ENCODE measurements around the gene PDE6G.
A peak's percentile ranks its signal among the peaks of the same experiment; 100 is the strongest.

The PDE6G gene

DNA sequence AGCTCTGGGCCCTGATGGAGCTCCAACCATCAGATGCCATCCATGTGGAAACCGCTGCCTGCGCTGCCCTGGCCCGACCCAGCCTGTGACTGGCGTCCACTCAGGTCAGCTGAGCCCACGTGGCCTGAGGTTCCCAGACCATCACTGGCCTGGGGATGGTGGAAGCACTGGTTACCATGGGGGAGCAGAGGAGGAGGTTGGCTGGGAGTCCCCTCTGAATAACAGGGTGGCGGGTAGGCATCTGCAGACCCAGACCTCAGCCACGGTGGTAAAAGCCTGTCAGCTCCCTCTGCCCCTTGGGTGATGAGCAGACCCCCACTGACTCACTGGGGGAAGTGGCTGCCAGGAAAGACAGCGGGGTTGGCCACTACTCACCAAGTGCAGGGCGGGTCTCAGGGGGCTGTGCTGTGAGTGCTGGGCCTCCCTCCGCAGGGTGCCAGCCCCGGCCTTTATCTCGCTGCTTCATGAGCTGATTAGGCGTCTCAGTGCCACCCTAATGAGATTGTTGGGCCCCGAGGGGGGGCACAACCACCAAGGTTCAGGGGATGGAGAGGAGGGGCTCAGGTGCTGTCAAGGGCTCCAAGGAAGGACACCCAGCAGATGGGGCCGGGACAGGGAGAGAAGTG lies at the start of gene PDE6G:
Gene PDE6G (minus strand): TSS at position 425 of the 626 bp plus-strand sequence. CDS start 3,237 bp downstream, outside the sequence.
- DNase-seq (ENCODE audit: low spot score) = no peak

DNA sequence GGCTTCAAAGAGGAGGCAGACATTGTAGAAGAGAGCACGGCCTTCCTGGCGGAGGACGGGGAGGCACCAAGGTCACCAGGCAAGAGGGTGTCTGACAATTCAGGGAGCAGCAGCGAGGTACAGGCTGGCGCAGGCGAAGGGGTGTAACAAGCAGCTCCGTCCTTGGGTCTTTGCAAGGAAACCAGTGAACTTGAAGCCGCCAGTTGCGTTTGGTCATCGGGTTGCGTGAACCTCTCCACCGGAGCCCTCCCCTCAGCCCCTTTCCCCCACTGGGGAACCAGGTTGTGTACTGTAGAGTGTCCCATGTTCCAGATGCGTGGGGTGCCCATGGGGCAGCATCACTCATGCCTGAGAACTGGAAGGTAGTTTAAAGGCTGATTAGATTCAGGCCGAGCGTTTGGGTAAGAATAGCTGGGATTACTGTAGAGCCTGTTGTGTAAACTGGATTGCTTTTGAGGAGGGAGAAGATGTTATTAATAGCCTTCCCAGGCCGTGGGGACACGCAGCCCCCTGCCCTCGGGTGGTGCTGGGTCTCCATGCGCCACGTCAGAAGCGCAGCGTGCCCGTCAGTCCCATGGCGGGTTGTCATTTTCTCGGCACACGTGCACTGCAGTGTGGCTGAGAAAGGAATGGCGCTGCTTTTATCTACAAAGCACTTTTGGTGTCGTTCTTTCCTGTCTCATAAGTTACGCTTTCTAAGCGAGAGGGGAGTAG lies 49.3 kb upstream of the PDE6G start:
- no peak for DNase-seq (ENCODE audit: low spot score)

GRCh38 chr17:81703747-81704654 lies 47.7 kb upstream of the PDE6G start:
- DNase-seq (ENCODE audit: low spot score) = no peak

DNA sequence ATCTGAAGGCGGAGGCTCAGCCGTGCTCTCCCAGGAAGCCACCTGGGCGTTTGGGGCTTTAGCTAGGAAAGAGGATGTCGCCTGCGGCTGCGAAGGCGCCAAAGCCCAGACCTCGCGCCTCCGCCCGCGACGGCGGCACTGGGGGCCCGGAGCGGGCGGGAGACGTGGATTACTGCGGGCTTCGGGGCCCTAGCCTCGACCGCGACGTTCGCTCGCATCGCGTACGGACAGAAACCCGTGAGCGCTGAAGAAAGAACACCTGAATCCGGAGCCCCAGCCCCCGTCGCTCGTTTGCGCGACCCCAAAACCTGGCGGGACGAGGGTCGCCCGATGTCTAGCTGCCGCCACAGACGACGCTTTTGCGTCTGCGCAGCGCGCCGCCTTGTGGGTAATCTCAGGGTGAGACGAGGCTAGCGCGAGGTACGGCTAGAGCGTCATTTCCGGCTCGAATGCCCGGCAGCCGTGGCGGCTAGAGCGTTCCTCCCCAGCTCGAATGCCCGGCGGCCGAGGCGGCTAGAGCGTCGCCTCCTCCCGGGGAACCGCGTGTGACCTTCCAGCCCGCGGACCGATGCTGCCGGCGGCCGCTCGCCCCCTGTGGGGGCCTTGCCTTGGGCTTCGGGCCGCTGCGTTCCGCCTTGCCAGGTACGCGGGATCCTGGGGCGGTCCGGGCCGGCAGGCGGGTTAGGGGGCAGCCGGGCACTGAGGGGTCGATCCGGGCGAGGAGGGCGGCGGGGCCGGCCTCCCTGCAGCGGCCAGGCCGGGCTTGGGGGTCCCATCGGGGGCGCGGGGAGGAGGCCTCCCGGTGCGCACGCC lies 46.8 kb upstream of the PDE6G start, which contains the start of gene MRPL12:
Gene MRPL12 (plus strand): TSS at position 434 of the 813 bp plus-strand sequence. CDS start 135 bp downstream, at position 569.
- DNase-seq (ENCODE audit: low spot score) = peak; percentile 87

- no peak for DNase-seq (ENCODE audit: low spot score)
Measured at GRCh38 chr17:81701288-81702071, 45.1 kb upstream of the PDE6G start.

DNA sequence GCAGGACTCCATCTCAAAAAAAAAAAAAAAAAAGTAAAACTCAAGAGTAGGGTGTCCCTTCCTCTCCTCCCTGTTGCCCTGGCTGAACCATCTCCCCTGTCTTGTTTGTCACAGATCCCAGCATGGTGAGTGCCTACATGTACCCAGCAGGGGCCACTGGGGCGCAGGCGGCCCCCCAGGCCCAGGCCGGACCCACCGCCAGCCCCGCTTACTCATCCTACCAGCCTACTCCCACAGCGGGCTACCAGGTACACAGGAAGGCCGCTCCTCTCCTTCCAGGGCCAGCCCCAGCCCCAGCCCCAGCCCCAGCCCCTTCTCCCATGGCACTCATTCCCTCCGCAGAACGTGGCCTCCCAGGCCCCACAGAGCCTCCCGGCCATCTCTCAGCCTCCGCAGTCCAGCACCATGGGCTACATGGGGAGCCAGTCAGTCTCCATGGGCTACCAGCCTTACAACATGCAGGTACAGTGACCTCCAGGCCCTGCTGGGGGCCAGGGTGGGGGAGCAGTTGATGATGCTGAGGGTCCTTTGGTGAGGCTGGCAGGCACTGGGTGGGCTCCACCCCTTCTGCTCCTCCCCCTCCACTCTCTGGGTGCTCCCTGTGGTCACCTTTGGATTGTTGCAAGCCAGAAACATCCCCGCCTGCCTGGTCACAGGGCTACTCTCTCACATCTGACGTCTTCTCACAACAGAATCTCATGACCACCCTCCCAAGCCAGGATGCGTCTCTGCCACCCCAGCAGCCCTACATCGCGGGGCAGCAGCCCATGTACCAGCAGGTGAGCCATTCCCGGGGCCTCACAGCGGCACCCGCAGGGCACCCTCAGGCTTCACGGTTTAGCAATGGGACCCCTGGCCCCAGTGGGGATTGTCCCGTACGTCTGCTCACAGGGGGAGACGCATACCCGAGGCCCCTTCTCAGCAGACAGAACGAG lies 44.3 kb upstream of the PDE6G start:
- DNase-seq (ENCODE audit: low spot score) = no peak

DNA sequence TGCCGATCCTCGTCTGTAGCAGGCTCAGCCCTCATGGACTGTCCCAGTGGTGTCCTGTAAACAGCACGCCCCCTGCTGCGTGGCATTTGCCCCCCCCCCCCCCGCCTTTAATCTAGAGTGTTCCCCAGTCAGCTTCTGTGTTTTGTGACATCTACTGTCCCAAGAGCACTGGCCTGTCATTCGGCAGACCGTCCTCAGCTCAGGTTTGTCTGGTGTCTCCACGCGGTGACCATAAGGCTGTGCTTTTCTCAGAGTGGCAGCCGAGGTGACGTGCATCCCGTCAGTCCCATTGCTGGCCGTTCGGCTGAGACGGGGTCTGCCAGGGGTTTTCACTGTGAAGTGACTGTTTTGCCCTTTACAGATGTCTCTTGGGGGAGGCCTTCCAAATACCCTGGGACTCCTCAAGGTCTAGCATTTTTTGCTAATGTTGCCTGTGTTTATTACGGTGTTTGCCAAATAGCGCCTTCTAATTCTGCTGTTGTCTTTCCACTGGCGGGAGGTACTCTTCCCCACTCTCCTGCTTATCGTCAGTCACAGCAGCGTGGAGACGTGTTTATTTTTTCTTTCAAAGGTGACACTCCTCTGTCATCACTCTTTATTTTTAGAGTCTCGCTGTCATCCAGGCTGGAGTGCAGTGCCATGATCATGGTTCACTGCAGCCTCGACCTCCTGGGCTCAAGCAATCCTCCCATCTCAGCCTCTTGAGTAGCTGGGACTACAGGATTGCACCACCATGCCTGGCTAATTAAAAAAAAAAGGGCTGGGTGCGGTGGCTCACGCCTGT lies 41.1 kb upstream of the PDE6G start:
- DNase-seq (ENCODE audit: low spot score) = no peak

GRCh38 chr17:81696218-81696941 lies 40.0 kb upstream of the PDE6G start:
- DNase-seq (ENCODE audit: low spot score) = no peak

DNA sequence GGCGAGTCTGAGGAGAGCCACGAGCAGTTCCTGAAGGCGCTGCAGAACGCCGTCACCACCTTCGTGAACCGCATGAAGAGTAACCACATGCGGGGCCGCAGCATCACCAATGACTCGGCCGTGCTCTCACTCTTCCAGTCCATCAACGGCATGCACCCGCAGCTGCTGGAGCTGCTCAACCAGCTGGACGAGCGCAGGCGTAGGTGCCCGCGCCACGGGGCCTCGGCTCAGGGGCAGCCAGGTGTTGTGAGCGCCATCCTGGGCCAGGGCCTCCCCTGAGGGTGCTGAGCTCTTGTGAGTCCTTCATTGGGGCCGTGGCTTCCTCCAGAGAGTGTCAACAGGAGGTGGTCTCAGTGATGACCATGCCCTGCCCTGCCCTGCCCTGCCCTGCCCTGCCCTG lies 39.5 kb upstream of the PDE6G start:
- no peak for DNase-seq (ENCODE audit: low spot score)

DNA sequence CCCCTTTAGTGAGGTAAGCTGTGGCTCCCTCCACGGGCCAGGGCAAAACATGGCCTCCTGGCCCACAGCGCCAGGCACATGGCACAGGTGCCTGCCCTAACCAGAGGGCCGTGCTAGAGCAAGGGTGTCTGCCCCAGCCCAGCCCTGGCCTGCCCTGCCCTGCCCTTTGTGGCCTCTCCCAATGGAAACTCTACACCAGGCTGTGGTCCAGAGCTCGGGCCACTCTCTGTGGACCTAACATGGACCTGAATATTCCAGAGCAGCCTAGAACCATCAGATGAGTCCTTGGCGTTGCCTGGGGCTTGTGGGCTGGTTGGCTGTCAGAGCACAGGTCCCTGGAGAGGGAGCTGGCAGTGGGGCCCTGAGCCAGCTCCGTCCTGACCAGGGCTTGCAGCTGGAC lies 38.9 kb upstream of the PDE6G start:
- no peak for DNase-seq (ENCODE audit: low spot score)

DNA sequence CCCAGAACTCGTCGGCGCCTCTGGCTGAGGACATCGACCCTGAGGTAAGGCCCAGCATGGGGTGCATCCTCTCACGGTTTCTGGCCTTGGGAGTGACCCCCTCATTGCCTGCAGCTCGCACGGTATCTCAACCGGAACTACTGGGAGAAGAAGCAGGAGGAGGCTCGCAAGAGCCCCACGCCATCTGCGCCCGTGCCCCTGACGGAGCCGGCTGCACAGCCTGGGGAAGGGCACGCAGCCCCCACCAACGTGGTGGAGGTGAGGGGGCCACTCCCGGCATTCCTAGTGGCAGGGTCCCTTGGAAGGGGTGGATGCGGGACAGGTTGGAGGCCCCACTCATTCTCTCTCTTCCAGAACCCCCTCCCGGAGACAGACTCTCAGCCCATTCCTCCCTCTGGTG lies 38.5 kb upstream of the PDE6G start:
- no peak for DNase-seq (ENCODE audit: low spot score)

- DNase-seq (ENCODE audit: low spot score) = no peak
Measured at GRCh38 chr17:81693509-81694210, 37.3 kb upstream of the PDE6G start.

DNA sequence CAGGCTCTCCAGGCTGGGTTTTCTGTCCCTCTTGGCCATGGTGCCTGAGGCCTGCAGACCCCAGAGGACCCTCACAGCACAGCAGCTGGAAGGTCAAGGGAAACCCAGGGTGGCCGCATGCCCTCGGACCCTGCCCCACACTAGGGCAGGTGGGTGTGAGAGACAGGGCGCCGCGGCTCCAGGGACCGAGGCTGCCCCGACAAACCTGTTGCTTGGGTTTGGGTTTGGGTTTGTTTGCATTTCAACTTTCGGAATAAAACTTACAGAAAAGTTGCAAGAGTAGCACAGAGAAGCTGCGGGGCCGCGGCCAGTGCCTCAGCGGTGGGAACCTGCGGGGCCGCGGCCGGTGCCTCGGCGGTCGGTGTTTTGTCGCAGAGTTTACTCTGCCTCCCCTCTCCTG lies 35.3 kb upstream of the PDE6G start:
- DNase-seq (ENCODE audit: low spot score) = no peak

- no peak for DNase-seq (ENCODE audit: low spot score)
Measured at GRCh38 chr17:81691196-81691595, 34.9 kb upstream of the PDE6G start.

- no peak for DNase-seq (ENCODE audit: low spot score)
Measured at GRCh38 chr17:81690549-81690948, 34.2 kb upstream of the PDE6G start.

GRCh38 chr17:81690066-81690465 lies 33.7 kb upstream of the PDE6G start:
- DNase-seq (ENCODE audit: low spot score) = no peak

- DNase-seq (ENCODE audit: low spot score) = no peak
Measured at GRCh38 chr17:81688616-81689015, 32.3 kb upstream of the PDE6G start.
